Astrocyte (in vitro differentiated cells and primary cell): ENCODE data around the gene JSRP1. TPM values are rescaled to one million over a fixed set of nuclear protein-coding genes. Genes with fewer than 3 reads are reported as not detected.
A peak's percentile ranks its signal among the peaks of the same experiment; 100 is the strongest.
"Not testable (repeated sequence)": the region's sequence is repeated elsewhere in the genome, so short reads cannot be mapped to it uniquely, and the experiment has no call there.

Source experiments
- DNase-seq: peaks from one replicate; pipeline ENCODE4 v3.0.0-alpha.2; 2010; ENCODE audit warnings: low read depth
- FAIRE-seq: peaks from 2 replicates; lab custom pipeline; 2011; peaks lifted over from hg19 to GRCh38; lab: Jason Lieb, UNC
- H2AFZ ChIP-seq: 2 replicates; pipeline ENCODE4 v1.6.0; 2012; ENCODE audit warnings: low read depth, low read length, inconsistent platforms
- H3K27ac ChIP-seq: 2 replicates; pipeline ENCODE4 v1.5.1; 2011; ENCODE audit warnings: low read depth, low read length, inconsistent platforms
- H3K27me3 ChIP-seq: 2 replicates; pipeline ENCODE4 v1.6.0; 2011; ENCODE audit warnings: low read length, inconsistent platforms; ENCODE audit not compliant: insufficient read depth
- H3K36me3 ChIP-seq: 2 replicates; pipeline ENCODE4 v1.5.1; 2011; ENCODE audit warnings: low read length, inconsistent platforms; ENCODE audit not compliant: insufficient read depth
- H3K4me1 ChIP-seq: 2 replicates; pipeline ENCODE4 v1.5.1; 2011; ENCODE audit warnings: low read length, inconsistent platforms; ENCODE audit not compliant: insufficient read depth
- H3K4me2 ChIP-seq: 2 replicates; pipeline ENCODE4 v1.6.0; 2012; ENCODE audit warnings: low read length, inconsistent platforms
- H3K4me3 ChIP-seq: 2 replicates; pipeline ENCODE4 v1.5.1; 2011; ENCODE audit warnings: low read depth, mild to moderate bottlenecking, low read length, inconsistent platforms; ENCODE audit not compliant: insufficient read depth
- H3K79me2 ChIP-seq: 2 replicates; pipeline ENCODE4 v1.6.0; 2012; ENCODE audit warnings: mild to moderate bottlenecking, low read length, inconsistent platforms; ENCODE audit not compliant: insufficient read depth
- H3K9ac ChIP-seq: 2 replicates; pipeline ENCODE4 v1.6.0; 2012; ENCODE audit warnings: mild to moderate bottlenecking, low read length, inconsistent platforms
- H3K9me3 ChIP-seq: 2 replicates; pipeline ENCODE4 v1.5.1; 2012; ENCODE audit warnings: low read depth, mild to moderate bottlenecking, low read length, inconsistent platforms; ENCODE audit not compliant: insufficient read depth
- H4K20me1 ChIP-seq: 2 replicates; pipeline ENCODE4 v1.6.0; 2012; ENCODE audit warnings: low read length, inconsistent platforms; ENCODE audit not compliant: insufficient read depth
- H3K27ac Mint-ChIP-seq: one replicate; pipeline ENCODE4 v1.8.0; 2021; ENCODE audit warnings: mild to moderate bottlenecking, mixed read lengths; ENCODE audit not compliant: unreplicated experiment
- H3K27me3 Mint-ChIP-seq: one replicate; pipeline ENCODE4 v1.8.0; 2021; ENCODE audit warnings: low read depth, mixed read lengths; ENCODE audit not compliant: unreplicated experiment
- H3K36me3 Mint-ChIP-seq: one replicate; pipeline ENCODE4 v1.8.0; 2021; ENCODE audit warnings: low read depth, mixed read lengths; ENCODE audit not compliant: unreplicated experiment
- H3K4me1 Mint-ChIP-seq: one replicate; pipeline ENCODE4 v1.8.0; 2021; ENCODE audit warnings: low read depth, mixed read lengths; ENCODE audit not compliant: unreplicated experiment
- H3K4me3 Mint-ChIP-seq: one replicate; pipeline ENCODE4 v1.8.0; 2021; ENCODE audit warnings: mild to moderate bottlenecking, moderate library complexity, mixed read lengths; ENCODE audit not compliant: unreplicated experiment
- H3K9me3 Mint-ChIP-seq: one replicate; pipeline ENCODE4 v1.8.0; 2021; ENCODE audit warnings: mild to moderate bottlenecking, mixed read lengths; ENCODE audit not compliant: unreplicated experiment
- CTCF ChIP-seq: IDR thresholded peaks from 2 replicates; pipeline ENCODE4 v1.5.1; 2011; ENCODE audit warnings: low read depth, mild to moderate bottlenecking, inconsistent platforms, low read length, moderate library complexity; ENCODE audit not compliant: insufficient read depth
- EZH2 ChIP-seq: IDR thresholded peaks from 2 replicates; pipeline ENCODE4 v1.6.1; 2012; ENCODE audit warnings: mild to moderate bottlenecking, low read length, inconsistent platforms; ENCODE audit not compliant: insufficient read depth
- total RNA-seq: library from RNA; stranded (reverse); gene quantifications from 2 replicates; pipeline ENCODE4 v1.2.1, GENCODE V29; 2021

Gene JSRP1
- total RNA-seq, 1 donor from 2014 or later = 0.36 TPM

GRCh38 chr19:2282062-2282861 lies 26.0 kb upstream of the JSRP1 start, which contains the start of gene PEAK3:
PEAK3 (minus strand) TSS chr19:2282175; CDS start chr19:2280931, 1,244 bp downstream.
- FAIRE-seq (no peak), DNase-seq (peak; percentile 27)
- H3K36me3 ChIP-seq = no peaks in the 10 kb centered on the region
- Mint-ChIP-seq H3K27ac (peak within 1 kb of the TSS; percentile 41), H3K4me1 (peaks cover 3% of the 10 kb centered on the region), H3K36me3 (peaks cover under 1% of the 10 kb centered on the region), H3K4me3 (peak within 1 kb of the TSS; percentile 72), H3K27me3 (peaks cover 20% of the 10 kb centered on the region), H3K9me3 (no peaks in the 10 kb centered on the region)
- peaks cover 2% of the 10 kb centered on the region for H3K27me3 ChIP-seq
- H3K4me3 ChIP-seq = peak within 1 kb of the TSS; percentile 30
- peak within 1 kb of the TSS; percentile 11 for H2AFZ ChIP-seq
- peak within 1 kb of the TSS; percentile 79 for H3K4me2 ChIP-seq
- H4K20me1 ChIP-seq = peaks cover 19% of the 10 kb centered on the region
- no peak within 1 kb of the TSS for H3K27ac ChIP-seq
- H3K9ac ChIP-seq = peak within 1 kb of the TSS; percentile 30
- no peak for TF ChIP-seq EZH2
- TF ChIP-seq CTCF = no peak
- no peaks in the 10 kb centered on the region for H3K79me2 ChIP-seq
- H3K9me3 ChIP-seq = no peaks in the 10 kb centered on the region
- H3K4me1 ChIP-seq = peaks cover 6% of the 10 kb centered on the region

- not testable (repeated sequence) for FAIRE-seq, H3K27me3 ChIP-seq, H3K9me3 ChIP-seq, H3K27ac Mint-ChIP-seq, H3K27ac ChIP-seq, H2AFZ ChIP-seq, DNase-seq, H3K4me1 ChIP-seq, H3K36me3 Mint-ChIP-seq, H3K4me3 Mint-ChIP-seq, H3K4me1 Mint-ChIP-seq, H3K79me2 ChIP-seq, H3K9me3 Mint-ChIP-seq, H3K36me3 ChIP-seq
- peak overlapping the region; percentile 30 for H3K4me3 ChIP-seq
- peaks cover 16% of the 10 kb centered on the region for H4K20me1 ChIP-seq
- H3K27me3 Mint-ChIP-seq = peaks cover 15% of the 10 kb centered on the region
- H3K9ac ChIP-seq = peak overlapping the region; percentile 30
- peak overlapping the region; percentile 79 for H3K4me2 ChIP-seq
Measured at GRCh38 chr19:2281265-2282061, 25.2 kb upstream of the JSRP1 start.

DNA sequence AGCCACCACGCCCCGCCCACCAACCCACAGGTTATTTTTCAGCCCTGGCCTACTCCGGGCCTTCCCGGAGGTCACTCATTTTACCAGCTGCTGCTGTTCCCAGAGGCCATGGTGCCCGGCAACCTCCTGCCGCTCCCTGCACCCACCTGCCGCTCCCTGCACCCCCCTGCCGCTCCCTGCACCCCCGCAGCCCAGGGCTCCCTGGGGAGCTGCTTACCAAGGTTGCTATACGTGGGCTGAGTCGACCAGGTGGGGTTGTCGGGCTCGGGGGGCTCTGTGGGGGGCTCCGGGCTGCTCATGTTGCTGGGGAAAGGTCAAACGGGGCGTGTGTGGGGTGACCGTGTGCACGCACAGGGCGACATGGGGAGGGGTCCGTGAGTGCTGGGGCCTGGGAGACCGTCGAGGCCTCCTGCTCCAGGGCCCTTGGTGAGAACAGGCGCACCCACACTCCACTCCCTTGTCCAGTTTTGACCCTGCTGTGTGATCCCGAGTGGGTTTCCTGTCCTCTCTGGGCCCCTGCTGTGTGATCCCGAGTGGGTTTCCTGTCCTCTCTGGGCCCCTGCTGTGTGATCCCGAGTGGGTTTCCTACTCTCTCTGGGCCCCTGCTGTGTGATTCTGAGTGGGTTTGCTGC lies 24.5 kb upstream of the JSRP1 start:
- no peak overlapping the region for H3K27ac Mint-ChIP-seq
- no peaks in the 10 kb centered on the region for H3K27me3 ChIP-seq
- no peak overlapping the region for H3K4me3 ChIP-seq
- H3K27ac ChIP-seq = no peak overlapping the region
- no peaks in the 10 kb centered on the region for H3K36me3 ChIP-seq
- no peak overlapping the region for H3K4me3 Mint-ChIP-seq
- peaks cover 2% of the 10 kb centered on the region for H3K36me3 Mint-ChIP-seq
- H4K20me1 ChIP-seq = peaks cover 16% of the 10 kb centered on the region
- DNase-seq (no peak), FAIRE-seq (no peak)
- H3K4me1 ChIP-seq = peaks cover 6% of the 10 kb centered on the region
- H3K4me1 Mint-ChIP-seq = peaks cover 3% of the 10 kb centered on the region
- H3K9me3 Mint-ChIP-seq = no peaks in the 10 kb centered on the region
- H3K79me2 ChIP-seq = peaks cover under 1% of the 10 kb centered on the region
- no peak overlapping the region for H2AFZ ChIP-seq
- no peak overlapping the region for H3K9ac ChIP-seq
- no peak overlapping the region for H3K4me2 ChIP-seq
- TF ChIP-seq CTCF = no peak
- no peak for TF ChIP-seq EZH2
- no peaks in the 10 kb centered on the region for H3K9me3 ChIP-seq
- peaks cover 9% of the 10 kb centered on the region for H3K27me3 Mint-ChIP-seq
